HCEC 1CT (cell line): Measurements from ENCODE around the gene IFIT3.
"Not testable (repeated sequence)": the region's sequence is repeated elsewhere in the genome, so short reads cannot be mapped to it uniquely, and the experiment has no call there.

Experiments used
- DNase-seq: peaks from one replicate; pipeline ENCODE4 v3.0.0-alpha.2; 2017

The IFIT3 gene

GRCh38 chr10:89327803-89328441 is at the start of gene IFIT3:
TSS of gene IFIT3 (plus strand) at chr10:89327997. CDS start at chr10:89328074, 77 bp downstream.
- peak; percentile 93 for DNase-seq

DNA sequence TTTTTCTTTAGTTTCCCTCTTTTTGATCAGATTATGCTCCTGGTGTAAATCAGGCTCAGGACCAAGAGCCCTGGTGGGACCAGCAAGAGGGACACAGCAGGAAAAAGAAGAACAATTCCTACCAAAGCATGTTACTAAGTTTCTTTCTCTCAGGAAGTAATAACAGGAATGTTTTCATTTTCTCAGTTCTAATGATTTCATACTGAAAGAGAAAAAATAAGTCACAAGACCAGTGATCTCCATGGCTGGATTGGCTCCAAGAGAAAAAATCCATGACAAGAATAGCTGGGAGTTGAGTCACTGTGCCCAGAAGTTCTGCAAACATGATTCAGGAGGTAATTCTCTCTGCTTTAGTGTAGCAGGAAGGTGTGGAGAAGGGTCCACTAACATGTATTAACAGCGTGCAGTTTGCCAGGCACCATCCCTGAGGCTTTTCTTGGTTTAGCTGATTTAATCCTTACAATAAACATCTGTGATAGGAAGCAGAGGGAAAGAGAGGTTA is 49.7 kb upstream of the IFIT3 start:
- peak; percentile 98 for DNase-seq

DNA sequence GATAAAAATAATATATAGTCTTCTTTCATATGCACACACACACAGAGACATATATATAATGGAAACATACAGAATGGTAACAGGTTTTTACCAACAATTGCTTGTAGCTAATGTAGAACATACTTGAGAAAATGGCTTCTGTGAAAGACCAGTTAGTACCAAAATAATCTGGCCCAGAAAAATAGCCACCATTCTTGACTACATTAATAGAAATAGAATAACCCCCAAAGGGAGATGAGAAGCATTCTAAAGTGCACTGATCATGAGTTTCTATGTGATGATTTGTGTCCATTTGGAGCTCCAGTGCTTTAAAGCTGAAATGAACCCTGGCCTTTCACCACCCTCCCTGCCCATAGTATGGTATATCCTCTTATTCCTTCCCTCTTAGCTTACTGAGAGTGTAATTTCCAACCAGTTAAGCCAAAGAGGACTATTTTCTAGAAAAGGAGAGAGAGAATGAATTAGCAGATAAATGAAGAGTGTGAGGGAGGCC is 48.9 kb upstream of the IFIT3 start:
- DNase-seq, result no peak

GRCh38 chr10:89279421-89279869 is 48.4 kb upstream of the IFIT3 start:
- peak; percentile 54 for DNase-seq

GRCh38 chr10:89280508-89280907 is 47.3 kb upstream of the IFIT3 start:
- no peak for DNase-seq

DNA sequence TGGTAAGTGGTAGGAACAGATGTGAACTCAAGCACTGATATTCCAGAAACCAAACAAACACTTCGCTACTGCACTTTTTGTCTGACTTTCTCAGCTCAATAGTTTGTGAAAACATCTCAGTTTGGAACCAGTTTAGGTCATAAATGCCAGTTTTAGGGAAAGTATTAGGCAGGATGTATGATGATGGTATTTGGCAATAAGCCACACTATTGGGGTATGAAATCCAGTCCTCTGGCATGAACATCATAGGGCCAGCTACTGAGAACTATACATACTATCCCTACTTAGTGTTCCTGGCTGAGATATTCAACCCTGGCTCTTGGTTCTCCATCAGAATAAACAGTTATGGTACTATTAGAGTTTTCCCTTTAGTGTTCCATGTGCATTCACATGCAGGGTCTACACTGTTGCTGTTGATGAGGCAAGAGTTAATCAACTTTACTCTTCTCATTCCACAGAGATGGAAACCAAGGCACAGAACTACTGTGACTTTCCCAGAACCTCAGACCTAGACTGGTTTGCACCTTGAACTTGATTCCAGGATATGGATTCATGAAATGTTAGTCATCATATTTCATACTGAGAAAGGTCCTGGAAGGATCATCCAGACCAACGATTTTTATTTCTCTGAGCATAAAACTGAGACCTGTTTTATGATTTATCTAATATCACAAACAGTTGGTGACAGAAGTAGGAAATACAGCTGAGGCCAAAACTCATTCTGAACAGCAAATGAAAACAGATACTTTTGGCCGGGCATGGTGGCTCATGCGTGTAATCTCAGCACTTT is 46.0 kb upstream of the IFIT3 start:
- peak; percentile 77 for DNase-seq

GRCh38 chr10:89283025-89283935 is 44.5 kb upstream of the IFIT3 start:
- peak; percentile 63 for DNase-seq

DNA sequence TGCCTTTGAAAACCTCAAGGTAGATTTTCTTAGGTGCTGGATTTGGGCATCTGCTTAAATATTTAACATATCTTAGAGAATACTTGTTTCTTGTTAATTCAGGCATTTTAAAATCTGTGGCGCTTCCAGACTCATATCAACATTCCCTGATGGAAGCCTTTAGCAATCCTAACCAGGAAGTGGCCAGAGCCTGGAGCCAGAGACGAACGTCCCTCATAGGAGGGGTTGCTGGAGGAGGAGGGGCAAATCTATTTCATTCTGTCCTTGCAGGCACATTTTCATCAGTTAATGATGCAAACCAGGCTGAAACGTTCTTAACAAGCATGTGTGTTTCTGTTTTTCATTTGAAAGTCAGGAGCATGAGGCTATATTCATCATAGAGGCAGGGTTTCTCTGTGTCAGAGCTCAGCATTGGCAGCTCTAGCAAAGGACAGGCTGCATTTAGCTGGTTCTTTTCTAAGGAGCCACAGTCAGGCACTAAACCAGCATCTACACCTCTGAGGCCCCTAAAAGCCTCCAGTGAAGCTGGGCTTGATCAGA is 43.8 kb upstream of the IFIT3 start:
- DNase-seq, result peak; percentile 81

- not testable (repeated sequence) for DNase-seq
These were observed 43.1 kb upstream of the IFIT3 start for GRCh38 chr10:89284711-89285110.

DNA sequence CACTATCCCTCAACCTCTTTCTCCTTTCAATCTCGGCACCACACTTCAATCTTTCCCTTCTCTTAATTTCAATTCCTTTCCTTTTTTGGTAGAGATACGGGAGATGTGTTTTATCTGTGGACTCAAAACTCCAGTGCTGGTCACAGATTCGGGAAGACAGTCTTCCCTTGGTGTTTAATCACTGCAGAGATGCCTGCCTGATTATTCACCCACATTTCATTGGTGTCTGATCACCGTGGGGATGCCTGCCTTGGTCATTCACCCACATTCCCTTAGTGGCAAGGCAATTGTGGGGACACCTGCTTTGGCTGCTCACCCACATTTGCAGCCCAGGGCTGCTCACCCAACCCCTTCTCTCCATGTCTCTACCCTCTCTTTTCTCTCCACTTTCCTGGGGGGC is 42.5 kb upstream of the IFIT3 start:
- peak; percentile 63 for DNase-seq

- DNase-seq, result no peak
These were observed 33.0 kb upstream of the IFIT3 start for GRCh38 chr10:89294721-89295239.

DNA sequence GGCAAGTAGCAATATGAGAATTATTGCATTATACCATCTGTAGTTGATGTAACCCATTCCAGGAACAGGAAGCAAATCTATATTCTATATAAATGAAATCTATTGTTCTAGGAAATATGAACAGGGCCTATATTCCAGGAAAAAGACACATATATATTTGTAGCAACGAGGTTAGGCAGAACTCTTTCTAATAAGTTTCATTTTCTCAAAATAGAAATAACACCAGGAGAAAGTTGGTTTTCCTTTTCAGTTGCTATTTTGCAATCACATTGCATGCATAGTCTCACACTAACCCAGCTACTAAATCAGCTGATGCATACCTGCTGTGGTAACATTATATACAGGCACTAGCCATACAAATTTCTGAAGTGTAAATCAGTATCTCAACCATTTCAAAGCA is 32.2 kb upstream of the IFIT3 start:
- peak; percentile 73 for DNase-seq

DNA sequence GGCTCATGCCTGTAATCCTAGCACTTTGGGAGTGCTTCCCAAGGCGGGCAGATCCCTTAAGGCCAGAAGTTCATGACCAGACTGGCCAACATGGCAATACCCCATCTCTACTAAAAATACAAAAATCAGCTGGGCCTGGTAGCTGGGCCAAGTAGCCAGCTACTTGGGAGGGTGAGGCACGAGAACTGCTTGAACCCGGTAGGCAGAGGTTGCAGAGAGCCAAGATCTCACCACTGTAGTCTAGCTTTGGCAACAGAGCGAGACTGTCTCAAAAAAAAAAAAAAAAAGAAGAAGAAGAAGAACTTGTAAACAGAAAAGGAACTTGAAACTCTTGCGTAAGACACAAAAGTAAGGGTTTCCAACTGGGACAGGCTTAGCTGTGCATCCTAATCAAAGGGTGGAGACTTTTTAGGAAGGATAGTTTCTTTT is 31.6 kb upstream of the IFIT3 start:
- peak; percentile 78 for DNase-seq

- DNase-seq, result no peak
These were observed 30.4 kb upstream of the IFIT3 start for GRCh38 chr10:89297356-89297755.

DNA sequence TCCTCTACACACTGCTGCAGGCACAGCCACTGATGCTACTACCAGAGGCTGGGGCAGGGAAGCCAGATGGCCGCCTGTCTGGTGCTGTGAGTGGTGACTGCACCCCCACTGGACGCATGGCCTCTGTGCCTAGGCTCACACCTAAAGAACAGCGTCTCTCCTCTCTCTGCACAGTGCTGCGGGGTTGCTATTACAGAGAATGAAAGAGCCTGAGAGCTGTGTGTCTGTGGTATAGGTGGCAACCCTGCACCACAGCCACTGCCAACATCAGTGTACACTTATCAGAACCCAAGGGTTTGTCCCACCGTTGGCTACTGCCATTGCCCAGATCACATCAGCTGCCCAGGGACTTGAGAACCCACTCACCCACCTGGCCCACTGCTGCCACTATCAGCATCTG is 30.0 kb upstream of the IFIT3 start:
- no peak for DNase-seq

GRCh38 chr10:89299031-89299430 is 28.8 kb upstream of the IFIT3 start:
- DNase-seq, result no peak

- peak; percentile 50 for DNase-seq
These were observed 26.6 kb upstream of the IFIT3 start for GRCh38 chr10:89301232-89301631.

DNA sequence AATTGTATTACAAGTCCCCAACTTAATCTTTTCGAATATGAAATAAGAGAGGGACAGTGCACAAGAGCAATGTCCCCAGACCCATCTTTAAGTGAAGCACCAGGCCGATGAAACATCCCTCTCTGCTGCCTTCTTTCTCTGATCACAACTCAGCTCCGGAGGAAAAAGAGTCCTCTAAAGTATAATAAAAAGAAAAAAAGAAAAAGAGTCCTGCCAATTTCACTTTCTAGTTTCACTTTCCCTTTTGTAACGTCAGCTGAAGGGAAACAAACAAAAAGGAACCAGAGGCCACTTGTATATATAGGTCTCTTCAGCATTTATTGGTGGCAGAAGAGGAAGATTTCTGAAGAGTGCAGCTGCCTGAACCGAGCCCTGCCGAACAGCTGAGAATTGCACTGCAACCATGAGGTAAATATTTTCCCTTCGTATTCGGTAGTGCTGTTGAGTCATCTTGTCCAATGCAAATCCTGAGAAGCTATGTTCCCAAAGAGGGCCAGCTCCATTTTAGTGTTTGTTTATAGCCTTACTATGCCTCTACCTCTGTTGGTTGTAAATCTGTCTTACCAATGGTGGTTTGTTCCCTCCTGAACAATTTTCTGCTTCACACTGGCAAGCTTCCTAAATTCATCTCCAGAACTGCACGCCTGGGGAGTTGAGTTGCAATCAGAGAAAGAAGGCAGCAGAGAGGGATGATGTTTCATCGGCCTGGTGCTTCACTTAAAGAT is 25.9 kb upstream of the IFIT3 start, which contains the start of gene IFIT2:
TSS of gene IFIT2 (plus strand) at position 326 of the 725 bp plus-strand sequence. CDS start at position 404, 78 bp downstream.
- peak; percentile 84 for DNase-seq

DNA sequence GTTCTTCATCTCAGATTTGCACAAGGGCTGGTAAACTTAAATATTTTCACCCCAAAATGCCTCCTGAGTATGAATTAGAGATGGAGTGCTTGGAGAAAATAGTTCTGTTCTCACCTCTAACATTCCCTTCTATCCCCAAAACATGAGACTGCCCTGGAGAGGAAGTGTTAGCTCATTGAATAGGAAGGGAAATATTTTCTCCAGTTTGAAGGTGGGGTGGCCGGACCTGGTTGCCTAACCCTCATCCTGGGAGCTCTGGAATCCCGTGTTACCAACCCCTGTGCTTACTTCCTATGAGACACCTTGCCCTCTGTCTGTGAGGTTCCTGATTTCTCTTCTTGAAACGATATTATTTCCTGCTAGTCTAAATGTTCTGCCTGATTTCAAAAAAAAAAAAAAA is 25.2 kb upstream of the IFIT3 start:
- peak; percentile 40 for DNase-seq

GRCh38 chr10:89303161-89303560 is 24.6 kb upstream of the IFIT3 start:
- DNase-seq, result no peak

GRCh38 chr10:89304026-89304425 is 23.8 kb upstream of the IFIT3 start:
- no peak for DNase-seq
